ENCODE data around the gene ATF4. TPM values are rescaled to one million over a fixed set of nuclear protein-coding genes. Genes with fewer than 3 reads are reported as not detected.

ATF4 gene
- total and polyA plus RNA-seq, 2 of the 13 experiments (the other 11 are each of a cell fraction or from before 2014, with no cell fraction given): 486 to 1,297 TPM

- peak; percentile 42; the same call in 1 of the 2 replicates for TF ChIP-seq HNF1A (IDR thresholded peaks at IDR 0.05; ENCODE audit: low read depth)
- no peak; the same call in 1 of the 2 replicates for TF ChIP-seq HNF1A (CRISPR knock-in tag; IDR thresholded peaks at IDR 0.05; ENCODE audit: borderline replicate concordance)
- peak; percentile 63 for TF ChIP-seq ERF (CRISPR knock-in tag; IDR thresholded peaks at IDR 0.05)
- no peak for TF ChIP-seq ZFP36 (IDR thresholded peaks at IDR 0.05; ENCODE audit: borderline replicate concordance, low read depth, low read length, partially characterized antibody)
- TF ChIP-seq MED1 (CRISPR knock-in tag; IDR thresholded peaks at IDR 0.05): peak; percentile 65; the same call in 1 of the 2 replicates
- peak; percentile 31 for TF ChIP-seq HOXD1 (CRISPR knock-in tag; IDR thresholded peaks at IDR 0.05)
- TF ChIP-seq ZBTB42 (CRISPR knock-in tag; IDR thresholded peaks at IDR 0.05): peak; percentile 67; the same call in 1 of the 2 replicates
- TF ChIP-seq ZEB1 (IDR thresholded peaks at IDR 0.05; ENCODE audit: insufficient replicate concordance, low read depth): peak; percentile 74
- peak; percentile 26; the same call in 1 of the 2 replicates for TF ChIP-seq ZNF230 (CRISPR knock-in tag; IDR thresholded peaks at IDR 0.05)
- TF ChIP-seq TRIM24 (CRISPR knock-in tag; IDR thresholded peaks at IDR 0.05): no peak
- peak; percentile 94 for TF ChIP-seq GABPB1 (CRISPR knock-in tag; IDR thresholded peaks at IDR 0.05)
- TF ChIP-seq ZBTB43 (CRISPR knock-in tag; conservative IDR thresholded peaks at IDR 0.05): peak; percentile 75
- TF ChIP-seq ZNF44 (CRISPR knock-in tag; IDR thresholded peaks at IDR 0.05): peak; percentile 47
- no peak; the same call in 1 of the 2 replicates for TF ChIP-seq RFX5 (IDR thresholded peaks at IDR 0.05; ENCODE audit: low read depth, low read length)
- peak; percentile 63; the same call in 1 of the 2 replicates for TF ChIP-seq TBX3 (IDR thresholded peaks at IDR 0.05; ENCODE audit: borderline replicate concordance)
- peak; percentile 88 for TF ChIP-seq HOXA3 (CRISPR knock-in tag; IDR thresholded peaks at IDR 0.05)
- TF ChIP-seq U2AF2 (IDR thresholded peaks at IDR 0.05; ENCODE audit: low read depth, low read length): no peak
- TF ChIP-seq ZNF879 (CRISPR knock-in tag; IDR thresholded peaks at IDR 0.05): 0 out of 2 replicates have a peak, but pooled peaks have one; percentile 49
- TF ChIP-seq TRAFD1 (CRISPR knock-in tag; IDR thresholded peaks at IDR 0.05; ENCODE audit: borderline replicate concordance): 0 out of 2 replicates have a peak, but pooled peaks have one; percentile 52
- TF ChIP-seq ZFX (CRISPR knock-in tag; IDR thresholded peaks at IDR 0.05; ENCODE audit: low read depth): no peak
- TF ChIP-seq ZFP1 (CRISPR knock-in tag; IDR thresholded peaks at IDR 0.05): peak; percentile 50; the same call in 1 of the 2 replicates
- peak; percentile 18; the same call in 1 of the 2 replicates for TF ChIP-seq ZNF12 (CRISPR knock-in tag; IDR thresholded peaks at IDR 0.05)
- TF ChIP-seq HES4 (CRISPR knock-in tag; IDR thresholded peaks at IDR 0.05; ENCODE audit: borderline replicate concordance): peak; percentile 92
Observed at GRCh38 chr22:39520226-39521105, at the start of gene ATF4 (continued).

Data from HepG2 (cell line).